ENCODE measurements around the gene FN3K. TPM values are rescaled to one million over a fixed set of nuclear protein-coding genes. Genes with fewer than 3 reads are reported as not detected.

The FN3K gene
- total RNA-seq, 1 experiment from 2014 or later = 28.3 TPM

DNA sequence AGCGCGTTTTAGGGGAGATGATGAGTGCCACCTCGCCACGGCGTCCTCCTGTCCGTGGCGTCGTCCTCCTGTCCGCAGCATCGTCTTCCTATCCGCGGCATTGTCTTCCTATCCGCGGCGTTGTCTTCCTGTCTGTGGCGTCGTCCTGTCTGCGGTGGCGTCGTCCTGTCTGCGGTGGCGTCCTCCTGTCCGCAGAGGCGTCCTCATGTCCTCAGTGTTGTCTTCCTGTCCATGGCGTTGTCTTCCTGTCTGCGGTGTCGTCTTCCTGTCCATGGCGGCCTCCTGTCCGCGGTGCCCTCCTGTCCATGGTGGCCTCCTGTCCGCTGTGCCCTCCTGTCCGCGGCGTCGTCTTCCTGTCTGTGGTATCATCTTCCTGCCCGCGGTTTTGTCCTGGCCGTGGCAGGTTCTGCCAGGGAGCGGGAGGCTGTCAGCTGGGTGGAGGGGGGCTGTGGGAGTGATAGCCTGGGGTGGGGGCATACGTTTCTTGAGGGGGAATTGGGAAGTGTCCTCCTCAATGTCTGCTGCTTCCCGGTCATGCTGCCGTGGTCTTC, 47.3 kb downstream of the FN3K start:
- no peaks in the 10 kb centered on the region for H3K27me3 Mint-ChIP-seq (ENCODE audit: low read depth)
- no peak overlapping the region; the same call in 1 of the 2 replicates for H3K14ac ChIP-seq (ENCODE audit: insufficient read depth, low read length)
- no peaks in the 10 kb centered on the region for H4K20me1 ChIP-seq (ENCODE audit: control insufficient read depth, insufficient read depth, insufficient read length)
- H2BK5ac ChIP-seq (ENCODE audit: insufficient read length, low read length) = no peak overlapping the region
- H4K5ac ChIP-seq (ENCODE audit: insufficient read length, low read depth, low read length) = no peak overlapping the region
- H3K18ac ChIP-seq (ENCODE audit: insufficient read length, low read depth, low read length) = no peak overlapping the region
- no peak overlapping the region for H3K4ac ChIP-seq (ENCODE audit: low read depth, low read length)
- no peak overlapping the region for H3T11ph ChIP-seq (ENCODE audit: low read length)
- no peak overlapping the region for H2AFZ ChIP-seq (ENCODE audit: low read length)
- H3K27ac ChIP-seq (ENCODE audit: insufficient read length, low read depth, low read length) = no peak overlapping the region
- no peaks in the 10 kb centered on the region for H3K27me3 ChIP-seq (ENCODE audit: insufficient read depth, low read length)
- H3K4me1 Mint-ChIP-seq = peaks cover 5% of the 10 kb centered on the region in 2 experiments
- TF ChIP-seq, protein P1, sequence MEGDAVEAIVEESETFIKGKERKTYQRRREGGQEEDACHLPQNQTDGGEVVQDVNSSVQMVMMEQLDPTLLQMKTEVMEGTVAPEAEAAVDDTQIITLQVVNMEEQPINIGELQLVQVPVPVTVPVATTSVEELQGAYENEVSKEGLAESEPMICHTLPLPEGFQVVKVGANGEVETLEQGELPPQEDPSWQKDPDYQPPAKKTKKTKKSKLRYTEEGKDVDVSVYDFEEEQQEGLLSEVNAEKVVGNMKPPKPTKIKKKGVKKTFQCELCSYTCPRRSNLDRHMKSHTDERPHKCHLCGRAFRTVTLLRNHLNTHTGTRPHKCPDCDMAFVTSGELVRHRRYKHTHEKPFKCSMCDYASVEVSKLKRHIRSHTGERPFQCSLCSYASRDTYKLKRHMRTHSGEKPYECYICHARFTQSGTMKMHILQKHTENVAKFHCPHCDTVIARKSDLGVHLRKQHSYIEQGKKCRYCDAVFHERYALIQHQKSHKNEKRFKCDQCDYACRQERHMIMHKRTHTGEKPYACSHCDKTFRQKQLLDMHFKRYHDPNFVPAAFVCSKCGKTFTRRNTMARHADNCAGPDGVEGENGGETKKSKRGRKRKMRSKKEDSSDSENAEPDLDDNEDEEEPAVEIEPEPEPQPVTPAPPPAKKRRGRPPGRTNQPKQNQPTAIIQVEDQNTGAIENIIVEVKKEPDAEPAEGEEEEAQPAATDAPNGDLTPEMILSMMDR (conservative IDR thresholded peaks at IDR 0.05) = no peak
- H3K9me3 Mint-ChIP-seq = no peaks in the 10 kb centered on the region; a peak in 1 of 5 replicates
- no peak overlapping the region for H4K91ac ChIP-seq (ENCODE audit: insufficient read length, low read depth, low read length)
- no peak overlapping the region for H3K56ac ChIP-seq (ENCODE audit: insufficient read length, low read depth, low read length)
- DNase-seq = no peak
- no peaks in the 10 kb centered on the region for H3K79me1 ChIP-seq (ENCODE audit: insufficient read depth, low read depth, low read length, poor library complexity, severe bottlenecking)
- peaks cover 30 to 41% (median 31%) of the 10 kb centered on the region in 3 experiments for H3K36me3 Mint-ChIP-seq (ENCODE audit: insufficient read depth in 1 of 3, low read depth in 3 of 3)
- H3K4me3 Mint-ChIP-seq = no peak overlapping the region
- no peak overlapping the region for H3K4me2 ChIP-seq (ENCODE audit: insufficient read depth, insufficient read length, low read length)
- no peak overlapping the region for H2BK20ac ChIP-seq (ENCODE audit: low read depth, low read length, poor library complexity, severe bottlenecking)
- WGBS (ENCODE audit: extremely low coverage, insufficient read length, low lambda C conversion rate) = no CpG with 5 or more reads among the region's 42 CpGs
- H2AK5ac ChIP-seq (ENCODE audit: insufficient read length, low read length) = no peak overlapping the region
- H3K79me2 ChIP-seq (ENCODE audit: insufficient read depth, low read length) = no peaks in the 10 kb centered on the region; the same call in 1 of the 2 replicates
- H3K23ac ChIP-seq (ENCODE audit: insufficient read length, low read depth, low read length) = no peak overlapping the region
- no peak overlapping the region for H2BK120ac ChIP-seq (ENCODE audit: low read depth, low read length, poor library complexity, severe bottlenecking)
- H4K8ac ChIP-seq (replicated peaks; ENCODE audit: insufficient read length, low read depth, low read length) = no peak overlapping the region
- H2BK12ac ChIP-seq (ENCODE audit: insufficient read length, low read depth, low read length) = no peak overlapping the region
- no peak overlapping the region for H3K9ac ChIP-seq (ENCODE audit: extremely low read depth, insufficient read length, low read length)
- no peak overlapping the region; a peak in 1 of 7 replicates for H3K27ac Mint-ChIP-seq
- H3K23me2 ChIP-seq (ENCODE audit: insufficient read length, low read depth, low read length, poor library complexity, severe bottlenecking) = no peaks in the 10 kb centered on the region
- H2BK15ac ChIP-seq (ENCODE audit: low read depth, low read length) = no peak overlapping the region
- no peaks in the 10 kb centered on the region for H3K4me1 ChIP-seq (ENCODE audit: insufficient read depth, low read length)
- no peaks in the 10 kb centered on the region for H3K9me3 ChIP-seq (ENCODE audit: control insufficient read depth, low read depth, low read length)

Measured in H9 (cell line).